ENCODE data around the gene C6orf47.

Gene C6orf47

GRCh38 chr6:31661262-31662123 lies 915 bp upstream of the C6orf47 start:
- DNase-seq (ENCODE audit: low spot score) = no peak

DNA sequence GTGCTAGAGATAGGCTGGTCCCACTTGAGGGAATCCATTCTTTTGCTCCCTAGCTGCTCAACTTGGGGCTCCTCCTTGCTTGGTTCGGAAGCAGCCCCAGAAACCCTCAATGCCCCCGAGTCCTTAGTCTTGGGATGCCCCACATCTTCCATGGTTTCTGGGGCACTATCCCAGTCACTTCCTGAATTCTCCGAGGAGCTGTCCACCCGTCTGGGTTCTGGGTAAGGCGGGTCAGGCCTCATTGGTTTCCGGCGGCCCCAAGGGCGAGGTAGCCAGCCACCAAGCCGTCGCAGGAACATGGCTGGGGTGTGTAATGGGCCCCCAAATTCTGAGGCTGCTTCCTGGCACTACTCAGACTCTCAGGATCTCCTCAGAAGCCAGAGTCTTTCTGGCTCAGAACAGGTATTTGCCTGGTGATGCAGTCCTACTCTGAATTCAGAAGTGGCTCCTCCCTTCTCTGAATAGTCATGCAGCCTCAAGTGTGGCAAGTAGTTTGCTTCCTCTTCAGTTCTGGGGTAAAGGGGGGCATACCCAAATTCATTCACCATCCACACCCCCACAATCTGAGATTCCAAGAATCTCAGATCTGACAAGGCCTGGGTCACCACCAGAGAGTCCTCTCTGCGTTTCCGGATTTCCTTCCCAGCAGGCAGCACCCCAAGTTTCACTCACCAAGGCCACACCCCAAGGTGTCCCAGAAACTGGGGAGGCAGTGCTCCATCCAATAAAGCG lies 763 bp downstream of the C6orf47 start:
- peak; percentile 49 for DNase-seq (ENCODE audit: low spot score)

DNA sequence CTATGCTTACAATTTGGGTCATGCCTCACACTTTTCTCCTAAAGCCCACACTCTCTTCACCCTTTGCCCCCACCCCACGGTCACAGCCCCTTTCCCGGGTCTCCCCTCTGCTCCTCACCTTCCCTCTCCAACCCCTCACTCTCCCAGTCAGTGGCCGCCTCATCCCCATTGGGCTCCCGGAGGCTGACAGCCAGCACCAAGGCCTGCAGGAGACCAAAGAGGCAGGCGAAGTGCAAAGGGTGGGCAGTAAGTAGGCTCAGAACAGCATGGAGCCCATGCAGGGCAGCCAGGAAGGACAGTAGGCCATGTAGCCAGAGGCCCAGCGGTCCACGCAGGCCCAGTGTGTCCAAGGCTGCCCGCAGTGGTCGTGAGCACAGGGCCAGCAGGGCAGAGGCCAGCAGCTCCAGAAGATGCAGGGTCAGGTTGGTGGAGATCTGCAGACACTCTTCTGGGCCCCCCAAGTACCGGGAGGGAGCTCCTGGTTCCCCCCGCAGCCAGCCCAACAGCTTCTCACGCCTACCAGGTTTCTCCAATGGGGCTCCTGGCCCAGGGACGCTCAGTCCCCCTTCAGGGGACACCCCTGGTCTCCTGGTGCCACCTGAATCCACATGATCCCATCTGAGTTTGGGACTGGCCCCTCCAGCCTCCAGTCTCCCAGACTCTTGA lies 1.5 kb downstream of the C6orf47 start:
- DNase-seq (ENCODE audit: low spot score) = no peak

DNA sequence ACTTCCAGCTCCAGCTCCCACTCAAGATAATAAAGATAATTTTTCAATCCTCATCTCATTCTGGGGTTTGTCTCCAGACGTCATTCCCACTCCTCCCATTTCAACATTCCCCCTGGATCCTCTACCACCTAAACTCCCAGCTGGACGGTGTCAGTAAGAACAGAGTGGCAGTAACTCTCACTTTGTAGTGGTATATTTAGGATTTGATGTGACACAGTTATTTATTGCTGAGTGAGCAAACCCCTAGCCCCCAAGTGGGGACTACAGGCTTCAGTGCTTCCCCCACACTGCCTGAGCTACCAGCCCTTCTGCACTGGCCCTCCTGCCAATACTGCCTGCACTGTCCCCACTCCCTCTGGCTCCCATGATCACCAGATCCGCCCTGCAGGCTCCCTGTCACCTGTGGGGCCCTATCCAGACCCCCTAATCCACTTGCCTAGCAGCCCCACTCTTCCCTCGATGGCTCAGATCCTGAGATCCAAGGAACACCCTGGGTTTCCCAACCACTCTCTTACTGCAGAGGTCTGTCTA lies 2.4 kb downstream of the C6orf47 start:
- DNase-seq (ENCODE audit: low spot score) = no peak

DNA sequence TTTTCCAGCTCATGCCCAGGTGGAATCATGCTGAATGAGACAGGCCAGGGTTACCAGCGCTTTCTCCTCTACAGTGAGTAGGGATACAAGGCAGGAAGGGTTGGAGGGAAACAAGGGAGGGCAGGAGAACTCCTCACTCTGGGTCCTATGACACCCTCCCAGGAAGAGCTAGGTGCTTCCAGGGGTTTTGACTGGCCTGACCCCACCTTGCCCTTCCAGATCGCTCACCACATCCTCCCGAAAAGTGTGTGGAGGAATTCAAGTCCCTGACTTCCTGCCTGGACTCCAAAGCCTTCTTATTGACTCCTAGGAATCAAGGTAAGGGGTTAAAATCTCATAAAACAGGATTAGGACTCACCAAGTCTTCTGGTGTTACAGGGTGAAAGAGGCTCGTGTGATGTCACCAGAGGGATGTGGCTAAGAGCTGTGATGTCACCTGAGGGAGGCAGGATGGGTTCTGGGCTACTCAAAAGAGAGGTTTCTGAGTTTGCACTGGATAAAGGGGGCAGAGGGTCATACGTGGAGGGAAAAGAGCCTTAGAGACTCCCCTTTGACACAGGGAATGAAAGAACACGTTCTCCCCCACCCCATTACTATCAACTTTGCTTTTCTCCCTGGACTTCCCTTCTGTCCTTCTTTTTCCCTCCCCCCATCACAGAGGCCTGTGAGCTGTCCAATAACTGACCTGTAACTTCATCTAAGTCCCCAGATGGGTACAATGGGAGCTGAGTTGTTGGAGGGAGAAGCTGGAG lies 3.0 kb downstream of the C6orf47 start:
- peak; percentile 43 for DNase-seq (ENCODE audit: low spot score)

DNA sequence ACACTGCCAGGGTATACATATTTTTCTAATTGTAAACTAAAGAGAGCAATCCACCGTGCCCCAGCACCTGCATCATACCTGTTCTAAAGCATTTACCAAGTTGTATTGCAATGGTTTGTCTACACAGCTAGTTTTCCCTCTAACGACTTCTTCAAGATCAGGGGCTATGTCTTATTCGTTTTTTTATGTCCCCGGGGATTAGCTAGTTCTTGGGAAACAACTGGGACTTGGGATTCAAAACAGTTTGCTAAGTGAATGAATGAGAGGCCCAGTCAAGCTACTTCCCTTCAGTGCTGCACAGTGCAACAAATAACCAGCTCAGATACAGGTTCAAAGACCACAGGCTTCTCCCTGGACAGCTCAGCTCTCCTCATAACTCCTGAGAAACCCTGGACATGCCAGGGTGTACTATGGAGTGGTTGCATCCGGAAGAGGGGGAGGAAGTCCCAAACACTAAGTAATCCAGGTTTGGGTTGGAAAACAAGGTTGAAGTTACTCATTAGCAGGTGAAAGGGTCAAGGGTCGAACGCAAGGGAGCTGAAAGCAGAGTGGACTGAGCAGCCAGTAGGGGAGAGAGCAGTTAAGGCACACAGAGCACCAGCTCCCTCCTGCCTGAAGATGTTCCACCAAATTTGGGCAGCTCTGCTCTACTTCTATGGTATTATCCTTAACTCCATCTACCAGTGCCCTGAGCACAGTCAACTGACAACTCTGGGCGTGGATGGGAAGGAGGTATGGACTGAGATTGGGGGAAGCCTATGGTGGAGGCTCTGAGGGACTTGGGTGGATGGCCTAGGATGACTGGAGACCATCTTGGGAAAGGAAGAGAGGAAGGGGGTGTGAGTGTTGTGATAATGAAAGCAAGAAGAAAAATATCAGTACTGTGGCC lies 5.0 kb downstream of the C6orf47 start, which contains the start of gene APOM:
Gene APOM (plus strand): TSS at position 546 of the 889 bp plus-strand sequence. CDS start 73 bp downstream, at position 619.
- no peak for DNase-seq (ENCODE audit: low spot score)

GRCh38 chr6:31654574-31655348 lies 5.8 kb downstream of the C6orf47 start:
- DNase-seq (ENCODE audit: low spot score) = no peak

DNA sequence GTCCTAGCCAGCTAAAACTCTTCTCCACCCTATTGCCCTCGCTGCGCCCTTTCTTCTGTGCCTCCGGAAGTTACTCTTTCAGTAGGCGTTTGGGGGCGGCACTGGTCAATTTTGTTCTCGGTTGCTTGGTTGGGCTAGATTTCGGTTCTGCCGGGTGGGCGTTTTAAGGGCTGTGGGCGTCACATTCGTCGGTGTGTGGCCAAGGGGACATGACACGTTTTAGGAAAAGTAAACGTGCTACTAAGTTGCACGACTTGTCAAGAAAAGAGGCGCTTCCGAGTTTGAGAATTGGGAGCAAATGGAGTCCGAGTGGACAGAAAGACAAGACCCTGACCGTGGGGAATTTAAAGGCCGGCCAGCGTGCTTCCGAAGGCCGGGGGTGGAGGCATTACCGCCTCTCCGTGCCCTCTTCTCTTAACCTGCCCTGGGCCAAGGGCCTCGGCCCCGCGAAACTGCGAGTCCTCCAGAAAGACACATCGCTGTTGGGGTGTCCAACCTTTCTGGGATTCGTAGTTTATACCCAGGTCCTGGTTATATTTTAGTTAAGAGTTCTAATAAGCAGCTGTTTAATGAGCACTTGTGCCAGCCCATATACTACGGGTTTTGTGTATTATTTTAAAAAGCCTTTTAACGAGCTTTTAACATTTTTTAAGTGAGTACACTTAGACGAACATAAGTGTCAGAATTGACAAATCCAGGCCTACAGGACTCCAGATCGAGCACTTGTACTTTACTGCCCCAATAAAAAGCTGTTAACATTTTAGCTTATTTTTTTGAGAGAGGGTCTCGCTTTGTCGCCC lies 7.5 kb downstream of the C6orf47 start:
- DNase-seq (ENCODE audit: low spot score) = peak; percentile 96

DNA sequence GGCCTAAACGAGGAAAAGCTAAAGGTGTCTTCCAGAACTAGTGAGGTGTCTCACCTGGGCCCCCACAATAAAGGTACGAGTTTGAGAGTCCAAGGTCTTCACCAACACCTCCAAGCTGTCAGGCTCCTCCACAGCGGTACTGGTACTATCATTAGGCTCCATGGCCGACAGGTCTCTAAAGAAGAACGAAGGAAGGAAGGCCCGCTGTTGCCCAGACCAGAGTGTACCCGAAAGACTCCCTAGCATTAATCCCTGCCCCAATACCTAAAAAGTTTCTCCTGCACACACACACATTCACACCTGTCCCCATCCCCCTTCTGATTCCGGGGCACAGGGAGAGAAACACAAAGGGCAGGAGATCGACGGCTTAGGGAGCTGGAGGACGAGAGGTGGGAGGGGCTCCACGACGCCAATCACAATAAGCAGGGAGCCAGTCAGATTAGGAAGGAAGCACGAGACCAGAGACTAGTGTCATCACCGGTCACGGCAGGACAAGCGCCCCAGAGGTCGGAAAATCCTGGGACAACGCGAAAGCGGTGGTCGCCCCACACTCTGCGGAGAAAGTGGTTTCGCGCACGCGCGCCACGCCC lies 8.9 kb downstream of the C6orf47 start:
- DNase-seq (ENCODE audit: low spot score) = no peak

DNA sequence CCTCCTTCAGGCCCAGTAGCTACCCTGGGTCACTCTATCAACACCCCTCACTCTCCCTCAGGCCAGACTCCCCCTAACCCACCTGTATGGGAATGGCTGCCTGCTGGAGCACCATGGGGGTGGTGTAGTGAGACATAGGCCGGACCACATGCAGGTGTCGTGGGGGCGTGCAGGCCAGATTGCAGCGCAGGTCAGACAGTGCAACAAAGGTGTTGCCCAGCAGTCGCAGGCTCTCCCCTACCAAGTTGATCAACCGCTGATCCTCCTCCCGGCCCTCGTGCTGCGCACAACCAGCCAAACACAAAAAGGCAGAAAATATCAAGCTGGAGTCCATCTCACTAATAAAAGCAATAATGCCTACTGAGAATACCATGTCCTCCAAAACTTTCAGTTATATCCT lies 15.3 kb downstream of the C6orf47 start:
- DNase-seq (ENCODE audit: low spot score) = no peak

DNA sequence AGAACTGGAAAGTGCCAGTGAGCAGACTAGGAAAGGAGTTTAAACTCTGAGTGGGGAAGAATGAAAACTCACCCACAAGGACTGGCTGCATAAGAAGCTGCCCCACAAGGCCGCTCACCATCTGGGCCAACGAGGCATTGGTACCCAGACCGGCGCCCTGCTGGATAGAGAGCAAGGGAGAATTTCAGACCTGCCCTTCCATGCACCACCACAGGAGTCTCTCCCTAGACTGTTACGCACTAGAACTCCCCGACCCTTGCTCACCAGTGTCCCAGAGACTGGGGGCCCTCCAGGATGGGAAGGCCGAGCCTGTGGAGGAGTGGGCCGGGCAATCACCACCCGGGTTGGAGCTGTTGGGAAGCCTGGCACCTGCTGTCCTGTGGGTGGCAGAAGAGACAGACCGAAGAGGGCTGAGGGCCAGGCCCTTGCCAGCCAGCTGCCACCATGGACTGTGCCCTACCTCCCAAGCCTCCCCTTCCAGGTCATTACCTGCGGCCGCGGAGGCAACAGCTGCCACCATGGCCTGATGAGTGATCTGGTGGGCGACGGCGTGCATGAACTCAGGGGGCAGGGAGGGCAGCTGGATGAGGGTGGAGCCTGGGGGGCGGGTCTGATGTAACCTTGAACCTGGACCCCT lies 16.6 kb downstream of the C6orf47 start:
- no peak for DNase-seq (ENCODE audit: low spot score)

DNA sequence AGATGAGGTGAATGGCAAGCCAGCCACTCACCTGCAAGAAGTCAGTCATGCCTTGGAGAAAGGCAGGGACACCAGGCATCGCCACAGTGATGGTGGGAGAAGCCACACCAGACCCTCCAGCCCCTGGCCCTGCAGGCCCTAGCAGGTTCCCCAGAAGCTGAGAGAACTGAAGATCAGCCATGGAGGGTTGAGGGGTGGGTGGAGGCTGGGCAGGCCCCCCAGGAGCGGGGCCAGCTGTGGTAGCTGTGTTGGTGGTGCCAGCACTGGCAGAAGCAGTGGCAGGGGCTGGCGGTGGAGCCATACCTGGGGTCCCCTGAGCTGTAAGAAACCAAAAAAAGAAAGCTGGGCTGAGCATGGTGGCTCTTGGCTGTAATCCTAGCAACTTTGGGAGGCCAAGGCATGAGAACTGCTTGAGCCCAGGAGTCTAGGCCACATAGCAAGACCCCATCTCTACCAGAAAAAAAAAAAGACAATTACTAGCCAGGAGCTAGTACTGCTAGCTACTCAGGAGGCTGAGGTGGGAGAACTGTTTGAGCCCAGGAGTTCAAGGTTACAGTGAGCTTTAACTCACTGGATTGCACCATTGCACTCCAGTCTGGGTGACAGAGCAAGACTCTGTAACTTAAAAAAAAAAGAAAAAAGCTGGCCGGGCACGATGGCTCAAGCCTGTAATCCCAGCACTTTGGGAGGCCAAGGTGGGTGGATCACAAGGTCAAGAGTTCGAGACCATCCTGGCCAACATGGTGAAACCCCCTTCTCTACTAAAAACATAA lies 17.6 kb downstream of the C6orf47 start:
- DNase-seq (ENCODE audit: low spot score) = no peak

DNA sequence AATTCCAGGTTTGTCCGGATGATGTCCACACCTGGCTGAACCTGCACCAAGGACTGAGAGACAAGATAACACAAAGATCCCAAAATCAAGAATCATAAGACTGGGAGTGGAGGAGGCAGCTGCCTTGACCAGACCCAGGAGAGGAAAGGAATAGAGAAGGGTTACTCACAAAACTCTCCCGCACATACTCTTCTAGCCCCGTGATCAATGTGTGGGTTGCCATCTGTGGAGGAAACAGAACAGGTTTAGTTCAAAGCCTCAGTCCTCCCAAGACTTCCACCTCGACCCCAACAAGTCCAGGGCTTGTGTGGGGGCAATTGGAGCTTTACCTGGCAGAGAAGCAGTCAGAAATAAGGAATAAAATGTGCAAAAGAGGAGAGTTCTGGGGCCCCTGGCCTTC lies 19.2 kb downstream of the C6orf47 start:
- DNase-seq (ENCODE audit: low spot score) = no peak

DNA sequence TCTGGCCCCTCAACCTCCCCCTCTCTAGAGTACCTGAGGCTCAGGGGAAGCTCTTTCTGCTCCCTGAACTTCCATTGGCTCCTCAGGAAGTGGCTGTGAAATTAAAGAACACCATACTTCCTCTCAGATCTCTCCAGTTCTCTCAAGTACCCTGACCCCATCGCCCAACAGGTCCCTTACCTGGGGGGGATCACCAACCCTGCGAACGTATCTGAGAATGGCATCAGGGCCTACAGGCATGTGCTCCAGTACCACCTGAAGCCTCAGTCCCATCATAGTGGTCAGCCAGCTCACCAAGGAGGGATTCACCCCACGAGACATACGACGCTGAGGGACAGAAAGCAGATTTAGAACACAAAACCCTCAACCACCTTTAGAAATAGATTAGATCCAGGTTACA lies 20.0 kb downstream of the C6orf47 start:
- no peak for DNase-seq (ENCODE audit: low spot score)

GRCh38 chr6:31639449-31639861 lies 21.1 kb downstream of the C6orf47 start:
- no peak for DNase-seq (ENCODE audit: low spot score)

DNA sequence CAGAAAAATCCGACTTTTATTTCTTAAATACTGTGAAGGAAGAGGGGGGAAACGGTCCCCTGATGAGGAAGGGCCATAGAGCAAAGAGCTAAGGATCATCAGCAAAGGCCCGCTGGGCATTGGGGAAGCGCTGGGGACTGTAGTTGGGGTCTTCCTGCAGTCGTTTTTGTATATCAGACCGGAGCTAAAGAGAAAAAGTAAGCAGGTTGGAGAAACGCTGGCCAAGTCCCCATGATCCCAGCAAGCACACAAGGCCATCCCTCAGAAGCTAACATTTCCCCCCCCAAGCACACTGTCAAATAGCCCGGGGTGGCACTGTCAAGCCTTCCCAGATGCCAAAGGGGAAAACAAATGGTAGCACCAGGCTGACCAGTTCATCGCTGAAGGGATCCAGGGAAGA lies 21.5 kb downstream of the C6orf47 start:
- DNase-seq (ENCODE audit: low spot score) = no peak
